GM12892 (cell line): ENCODE results near the gene FPGS.
"Not testable (repeated sequence)": the region's sequence is repeated elsewhere in the genome, so short reads cannot be mapped to it uniquely, and the experiment has no call there.

Experiments
- DNase-seq: peaks from one replicate; pipeline ENCODE4 v3.0.0; 2011; ENCODE audit not compliant: insufficient read length
- FAIRE-seq: peaks from 2 replicates; lab custom pipeline; 2011; peaks lifted over from hg19 to GRCh38; lab: Jason Lieb, UNC
- POLR2A ChIP-seq: IDR thresholded peaks from 2 replicates; pipeline ENCODE4 v1.6.1; 2011; ENCODE audit warnings: low read depth, low read length, control low read depth
- POLR2AphosphoS5 ChIP-seq: IDR thresholded peaks from 2 replicates; pipeline ENCODE4 v1.6.1; 2011; ENCODE audit warnings: low read depth, low read length, control low read depth
- TAF1 ChIP-seq: IDR thresholded peaks from 2 replicates; pipeline ENCODE4 v1.6.1; 2011; ENCODE audit warnings: low read depth, mild to moderate bottlenecking, control low read depth, low read length, borderline replicate concordance

The FPGS gene

GRCh38 chr9:127837346-127837745 lies 34.7 kb downstream of the FPGS start:
- TF ChIP-seq POLR2A (no peak), POLR2AphosphoS5 (no peak), TAF1 (no peak)
- DNase-seq: no peak
- FAIRE-seq: no peak

DNA sequence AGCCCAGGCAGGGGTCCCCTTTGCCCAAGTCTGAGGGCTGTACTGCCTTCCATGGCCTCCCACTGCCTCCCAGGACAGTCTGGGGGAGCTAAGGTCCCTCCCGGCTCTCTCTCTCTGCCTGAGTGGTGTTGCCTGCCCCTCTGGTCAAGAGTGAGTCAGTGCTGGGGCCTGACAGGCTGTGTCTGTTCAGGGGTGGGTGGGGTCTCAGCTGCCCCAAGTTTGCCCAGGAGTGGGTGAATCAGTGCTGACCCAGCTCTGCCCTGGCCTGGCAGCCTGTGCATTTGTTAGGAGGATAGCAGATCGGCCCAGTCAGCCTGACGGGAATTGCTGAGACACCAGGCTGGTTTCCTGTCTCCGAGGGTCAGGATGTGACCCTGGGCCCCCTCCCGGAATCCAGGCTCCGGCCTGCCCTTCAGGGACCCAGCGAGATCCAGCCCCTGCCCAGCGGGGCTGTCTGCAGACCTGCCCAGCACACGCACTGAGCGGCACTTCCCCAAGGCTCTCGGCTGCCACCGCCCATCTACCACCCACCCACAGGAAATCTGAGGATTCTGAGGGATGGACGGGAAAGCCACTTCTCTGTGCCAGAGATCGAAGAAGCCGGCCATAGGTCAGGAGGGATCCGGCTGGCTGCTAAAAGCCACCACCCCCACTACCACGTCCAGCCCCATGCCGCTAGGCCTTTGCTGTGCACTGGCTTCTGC lies 35.8 kb downstream of the FPGS start:
- no peak for DNase-seq
- no peak for TF ChIP-seq TAF1
- no peak for TF ChIP-seq POLR2AphosphoS5
- no peak for TF ChIP-seq POLR2A
- FAIRE-seq: no peak

DNA sequence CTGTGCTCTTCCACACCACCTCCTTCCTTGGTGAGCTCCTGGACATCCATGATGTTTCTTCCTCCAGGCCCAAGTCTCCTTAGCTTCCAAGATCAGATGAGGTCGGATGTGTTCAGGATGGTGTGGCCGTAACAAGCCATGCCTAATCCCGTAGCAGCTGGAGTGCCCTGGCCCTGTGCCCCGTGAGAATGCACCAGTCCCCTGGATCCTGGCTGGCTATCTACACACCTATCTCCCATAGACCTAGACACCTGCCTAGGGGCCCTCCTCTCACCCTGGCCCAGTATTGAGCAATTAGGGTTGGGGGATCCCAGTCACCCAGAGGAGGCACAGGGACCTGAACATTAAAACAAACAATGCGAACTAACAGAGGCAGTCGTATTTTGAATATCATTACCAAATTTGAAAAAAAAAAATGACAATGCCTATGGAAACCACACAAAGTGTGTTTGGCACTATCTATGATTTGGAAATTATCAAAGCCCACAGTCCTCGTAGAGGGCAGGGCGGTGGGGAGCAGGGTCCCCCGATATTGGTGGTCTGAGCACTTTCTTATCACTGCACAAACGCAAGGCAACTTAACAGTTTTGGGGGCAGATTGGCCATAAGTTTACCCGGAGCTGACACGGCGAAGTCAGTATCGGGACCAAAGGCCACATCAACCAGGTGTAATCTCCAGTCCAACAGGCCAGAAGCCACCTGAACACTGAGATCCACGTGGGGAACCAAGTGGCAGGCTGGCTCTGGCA lies 38.6 kb downstream of the FPGS start:
- no peak for DNase-seq
- FAIRE-seq: no peak
- TF ChIP-seq POLR2AphosphoS5 (no peak), TAF1 (no peak), POLR2A (no peak)

- no peak for DNase-seq
- no peak for FAIRE-seq
- TF ChIP-seq TAF1 (no peak), POLR2A (no peak), POLR2AphosphoS5 (no peak)
These were observed 42.2 kb downstream of the FPGS start for GRCh38 chr9:127844821-127845359.

DNA sequence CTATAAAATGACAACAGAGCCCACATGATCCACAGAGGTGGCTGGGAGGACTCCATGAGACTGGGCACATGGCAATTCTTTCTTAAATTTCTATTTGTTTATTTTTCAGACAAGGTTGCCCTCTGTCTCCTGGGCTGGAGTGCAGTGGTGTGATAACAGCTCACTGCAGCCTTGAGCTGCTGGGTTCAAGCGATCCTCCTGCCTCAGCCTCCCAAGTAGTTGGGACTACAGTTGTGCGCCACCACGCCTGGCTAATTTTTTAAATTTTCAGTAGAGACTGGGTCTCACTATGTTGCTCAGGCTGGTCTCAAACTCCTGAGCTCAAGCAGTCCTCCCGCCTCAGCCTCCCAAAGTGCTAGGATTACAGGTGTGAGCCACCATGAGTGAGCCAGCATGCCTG lies 42.9 kb downstream of the FPGS start:
- FAIRE-seq, DNase-seq: not testable (repeated sequence)

DNA sequence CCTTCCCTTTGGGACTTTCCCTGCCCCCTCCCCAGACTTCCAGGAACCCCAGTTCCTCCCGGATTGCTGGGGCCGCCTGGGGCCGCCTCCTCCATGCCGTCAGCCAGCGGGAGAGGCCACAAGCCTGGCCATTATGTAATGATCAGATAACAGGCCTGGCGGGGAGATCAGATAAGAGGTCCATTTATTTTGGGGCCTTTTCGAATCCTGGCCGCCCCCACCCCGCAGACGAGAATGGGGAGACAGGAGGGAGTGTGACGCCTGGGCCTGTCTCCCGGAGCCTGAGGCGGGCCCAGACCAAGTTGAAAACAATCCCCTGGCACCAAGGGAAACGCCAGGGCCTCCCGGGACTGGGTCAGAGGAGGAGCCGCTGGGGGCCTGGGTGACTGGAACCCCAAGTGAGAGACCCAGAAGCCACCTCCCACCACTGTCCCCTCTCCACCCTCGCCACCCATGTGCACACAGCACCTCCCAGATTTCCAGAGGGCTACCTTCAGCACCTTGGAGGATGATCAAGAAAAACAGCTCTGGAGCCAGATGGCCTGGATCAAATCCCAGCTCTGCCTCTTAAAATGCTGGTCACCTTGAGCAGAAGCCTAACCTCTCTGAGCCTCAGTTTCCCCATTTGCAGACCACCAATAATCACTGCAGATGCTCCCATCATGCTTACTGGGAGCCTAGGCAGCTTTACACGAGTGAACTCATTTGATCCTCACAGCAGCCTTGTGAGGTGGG lies 43.9 kb downstream of the FPGS start:
- FAIRE-seq (no peak), DNase-seq (no peak)

GRCh38 chr9:127847178-127847510 lies 44.5 kb downstream of the FPGS start:
- TF ChIP-seq POLR2A (no peak), TAF1 (no peak), POLR2AphosphoS5 (no peak)
- DNase-seq (no peak), FAIRE-seq (no peak)

More for the DNA sequence above, 43.9 kb downstream of the FPGS start:
- TF ChIP-seq TAF1: no peak
- no peak for TF ChIP-seq POLR2AphosphoS5
- TF ChIP-seq POLR2A: no peak

DNA sequence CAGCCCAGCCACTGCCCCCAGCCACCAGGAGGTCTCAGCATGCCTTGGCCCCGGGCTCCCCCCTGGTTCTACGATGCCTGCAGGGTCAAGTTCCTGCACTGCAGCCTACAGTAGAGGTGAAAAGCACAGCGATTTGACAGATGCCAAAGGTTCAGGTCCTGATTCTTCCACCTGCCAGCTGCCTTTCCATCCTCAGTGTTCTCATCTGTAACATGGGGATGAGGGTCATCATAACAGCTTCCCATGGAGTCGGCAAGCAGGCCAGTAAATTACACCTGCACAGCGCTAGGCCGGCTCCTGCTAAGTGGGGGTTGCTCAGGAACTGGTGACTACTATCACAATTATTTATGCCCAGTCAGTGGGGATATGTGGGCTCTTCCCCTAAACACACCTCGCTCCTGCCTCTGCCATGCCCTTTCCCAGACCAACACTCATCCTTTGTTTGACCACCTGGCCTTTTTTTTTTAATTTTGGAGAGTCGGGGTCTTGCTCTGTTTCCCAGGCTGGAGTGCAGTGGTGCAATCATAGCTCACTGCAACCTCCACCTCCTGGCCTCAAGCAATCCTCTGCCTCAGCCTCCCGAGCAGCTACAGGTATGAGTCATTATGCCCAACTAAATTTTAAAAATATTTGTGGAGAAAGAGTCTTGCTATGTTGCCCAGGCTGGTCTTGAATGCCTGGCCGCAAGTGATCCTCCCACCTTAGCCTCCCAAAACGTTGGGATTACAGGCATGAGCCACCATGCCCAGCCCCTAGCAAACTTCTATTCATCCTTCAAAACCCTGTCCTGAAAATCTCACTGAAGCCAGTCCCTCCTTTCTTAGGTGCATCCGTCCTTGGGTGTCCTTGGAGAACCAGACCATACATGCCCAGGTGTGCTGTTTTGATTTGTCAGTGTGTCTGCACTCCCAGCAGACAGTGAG lies 45.4 kb downstream of the FPGS start:
- no peak for TF ChIP-seq POLR2AphosphoS5
- TF ChIP-seq POLR2A: no peak
- TF ChIP-seq TAF1: no peak
- FAIRE-seq: no peak
- DNase-seq: no peak

DNA sequence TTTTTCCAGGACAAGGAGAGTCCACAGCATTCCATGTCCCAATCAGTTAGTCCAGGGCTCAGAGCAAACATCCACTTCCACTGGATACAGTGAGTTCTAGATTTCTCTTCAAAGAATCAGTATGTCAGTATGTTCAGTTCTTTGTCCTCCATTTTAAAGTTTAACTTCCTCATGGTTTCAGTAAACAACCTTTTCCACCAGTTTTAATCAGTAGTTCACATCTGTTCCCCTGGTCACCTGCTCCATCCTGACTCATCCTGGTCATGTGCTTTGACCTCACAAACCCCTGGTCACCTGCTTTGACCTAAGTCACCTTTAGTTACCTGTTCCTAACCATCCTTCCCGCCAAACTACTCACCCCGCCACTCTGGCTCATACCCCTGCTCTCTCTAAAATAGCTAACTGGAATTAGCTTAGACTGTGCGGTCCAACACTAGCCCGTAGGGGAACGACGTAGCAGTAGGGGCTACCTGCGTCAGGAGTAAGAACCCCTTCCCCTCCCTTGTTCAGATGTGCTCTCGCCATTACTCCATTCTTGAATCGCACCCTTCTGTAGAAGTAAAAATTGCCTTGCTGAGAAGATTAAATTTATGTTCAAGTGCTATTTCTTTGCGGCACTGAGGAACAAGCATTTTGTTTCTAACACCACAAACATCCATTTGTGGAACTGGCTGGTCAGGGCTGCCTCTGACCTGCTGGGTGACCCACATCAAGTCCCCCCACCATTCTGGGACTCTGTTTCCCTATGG lies 46.2 kb downstream of the FPGS start:
- no peak for TF ChIP-seq TAF1
- no peak for TF ChIP-seq POLR2AphosphoS5
- no peak for TF ChIP-seq POLR2A
- no peak for DNase-seq
- no peak for FAIRE-seq

DNA sequence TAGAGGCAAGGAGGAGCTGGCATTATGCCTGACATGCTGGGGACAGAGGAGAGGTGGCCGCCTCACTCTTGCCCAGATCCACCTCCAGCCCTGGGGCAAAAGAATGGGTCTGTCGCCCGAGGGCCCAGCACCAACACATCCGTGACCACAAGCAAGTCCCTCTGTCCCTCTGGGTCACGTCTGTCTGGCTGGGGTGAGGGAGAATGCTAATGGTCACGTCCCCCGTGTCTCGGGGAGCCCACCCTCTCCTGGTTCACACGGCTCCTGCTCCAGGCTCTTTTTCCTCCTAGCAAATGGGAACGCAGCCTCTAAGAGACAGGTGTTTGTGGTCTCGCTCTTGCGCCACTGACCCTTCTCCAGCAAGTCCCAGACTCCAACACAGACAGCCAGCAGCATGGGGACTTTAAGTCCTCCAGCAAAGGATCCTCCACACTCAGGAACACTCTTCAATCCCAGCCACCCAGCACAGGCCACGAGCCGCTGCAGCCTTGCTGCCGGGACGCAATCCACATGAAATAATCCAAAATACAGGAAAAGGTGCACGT lies 47.7 kb downstream of the FPGS start:
- TF ChIP-seq TAF1: no peak
- no peak for TF ChIP-seq POLR2AphosphoS5
- no peak for TF ChIP-seq POLR2A
- FAIRE-seq: no peak

More for the DNA sequence above, 47.7 kb downstream of the FPGS start:
- DNase-seq: no peak
